Activated naive CD4-positive, alpha-beta T cell treated with anti-CD3 and anti-CD28 coated beads, Interleukin-2, amount 50 U/mL, for 16 hours (primary cell): Measurements from ENCODE around the gene FEM1A.
"Not testable (repeated sequence)": the region's sequence is repeated elsewhere in the genome, so short reads cannot be mapped to it uniquely, and the experiment has no call there.

Experiments
- DNase-seq: peaks from one replicate; pipeline ENCODE4 v3.0.0-alpha.2; 2020

FEM1A gene

DNA sequence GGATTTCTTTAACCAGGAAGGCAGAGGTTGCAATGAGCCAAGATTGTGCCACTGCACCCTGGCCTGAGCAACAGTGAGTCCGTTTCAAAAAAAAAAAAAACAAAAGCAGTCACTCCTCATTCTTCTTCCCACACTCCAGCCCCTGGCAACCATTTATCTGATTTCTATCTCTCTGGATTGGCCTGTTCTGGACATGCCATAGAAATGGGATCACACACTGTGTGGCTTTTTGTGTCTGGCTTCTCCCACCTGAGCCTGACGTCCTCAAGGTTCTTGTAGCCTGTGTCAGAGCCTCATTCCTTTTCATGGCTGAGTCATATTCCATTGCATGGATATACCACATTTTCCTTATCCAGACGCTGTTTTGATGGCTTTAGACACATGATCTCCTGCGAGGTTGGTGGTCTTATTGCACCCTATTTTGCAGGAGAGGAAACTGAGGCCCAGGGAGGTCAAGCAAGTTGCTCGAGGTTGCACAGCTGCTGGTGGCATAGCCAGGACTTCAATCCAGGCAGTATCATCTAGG, 15.8 kb upstream of the FEM1A start:
- DNase-seq: no peak

DNA sequence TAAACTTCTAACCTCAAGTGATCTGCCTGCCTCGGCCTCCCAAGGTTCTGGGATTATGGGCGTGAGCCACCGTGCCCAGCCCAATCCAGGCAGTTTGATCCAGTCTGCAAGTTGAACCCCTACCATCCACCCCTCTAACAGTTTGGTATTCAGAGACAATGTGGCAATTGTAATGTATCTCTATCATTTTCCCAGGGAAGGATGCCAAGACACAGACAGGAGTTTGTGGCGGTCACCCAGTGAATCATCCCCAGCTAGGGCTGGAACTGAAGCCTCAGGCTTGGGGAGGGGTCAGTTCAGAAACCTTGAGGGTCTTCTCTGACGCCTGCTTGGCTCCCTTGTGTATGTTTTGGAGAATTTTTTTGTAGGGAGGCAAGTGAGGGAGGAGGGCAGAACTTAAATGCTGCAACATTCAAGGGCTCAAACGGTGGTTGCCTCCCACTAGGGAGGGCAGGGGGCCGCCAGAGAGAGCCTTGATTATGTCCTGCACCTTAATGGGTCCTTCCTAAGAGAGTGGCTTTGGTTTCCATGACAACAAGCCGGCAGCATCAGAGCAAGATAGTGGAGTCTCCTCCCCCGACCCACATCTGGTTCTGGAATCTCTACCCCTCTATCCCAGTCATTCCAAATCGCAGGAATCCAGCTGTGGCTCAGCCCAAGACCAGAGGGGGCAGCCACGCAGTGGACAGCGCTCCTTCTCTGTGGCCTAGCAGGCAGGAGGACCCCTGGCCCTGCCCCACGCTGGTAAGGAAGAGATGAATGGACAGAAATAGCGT, 14.9 kb upstream of the FEM1A start:
- no peak for DNase-seq

- DNase-seq: not testable (repeated sequence)
Measured at GRCh38 chr19:4778124-4778523, 13.4 kb upstream of the FEM1A start.

GRCh38 chr19:4780860-4781259, 10.7 kb upstream of the FEM1A start:
- DNase-seq: no peak

DNA sequence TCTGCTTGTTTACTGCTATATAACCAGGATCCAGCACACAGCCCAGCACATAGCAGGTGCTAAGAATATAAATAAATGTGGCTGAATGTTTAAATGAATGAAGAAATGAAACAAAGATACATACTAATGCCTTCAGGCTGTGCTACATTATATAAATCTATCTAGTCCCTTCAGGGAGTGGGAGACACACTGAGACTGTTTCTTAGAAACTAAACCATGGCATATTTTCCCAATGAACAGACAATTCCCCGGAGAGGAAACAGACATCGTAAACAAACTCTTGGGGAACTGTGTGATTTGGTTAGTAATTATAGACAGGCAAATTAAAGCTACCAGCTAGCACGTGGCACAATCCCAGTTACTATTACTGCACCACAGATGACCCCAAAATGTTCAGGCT, 9.7 kb upstream of the FEM1A start:
- DNase-seq: no peak

GRCh38 chr19:4786412-4787016, 5.0 kb upstream of the FEM1A start:
- not testable (repeated sequence) for DNase-seq

DNA sequence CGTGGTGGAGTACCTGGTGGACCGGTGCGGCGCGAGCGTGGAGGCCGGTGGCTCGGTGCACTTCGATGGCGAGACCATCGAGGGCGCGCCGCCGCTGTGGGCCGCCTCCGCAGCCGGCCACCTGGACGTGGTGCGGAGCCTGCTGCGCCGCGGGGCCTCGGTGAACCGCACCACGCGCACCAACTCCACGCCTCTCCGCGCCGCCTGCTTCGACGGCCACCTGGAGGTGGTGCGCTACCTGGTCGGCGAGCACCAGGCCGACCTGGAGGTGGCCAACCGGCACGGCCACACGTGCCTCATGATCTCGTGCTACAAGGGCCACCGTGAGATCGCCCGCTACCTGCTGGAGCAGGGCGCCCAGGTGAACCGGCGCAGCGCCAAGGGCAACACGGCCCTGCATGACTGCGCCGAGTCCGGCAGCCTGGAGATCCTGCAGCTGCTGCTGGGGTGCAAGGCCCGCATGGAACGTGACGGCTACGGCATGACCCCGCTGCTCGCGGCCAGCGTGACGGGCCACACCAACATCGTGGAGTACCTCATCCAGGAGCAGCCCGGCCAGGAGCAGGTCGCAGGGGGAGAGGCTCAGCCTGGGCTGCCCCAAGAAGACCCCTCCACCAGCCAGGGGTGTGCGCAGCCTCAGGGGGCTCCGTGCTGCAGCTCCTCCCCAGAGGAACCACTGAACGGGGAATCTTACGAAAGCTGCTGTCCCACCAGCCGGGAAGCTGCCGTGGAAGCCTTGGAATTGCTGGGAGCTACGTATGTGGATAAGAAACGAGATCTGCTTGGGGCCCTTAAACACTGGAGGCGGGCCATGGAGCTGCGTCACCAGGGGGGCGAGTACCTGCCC, 708 bp downstream of the FEM1A start:
- DNase-seq: peak; percentile 29

- DNase-seq: not testable (repeated sequence)
Measured at GRCh38 chr19:4792866-4793195, 1.3 kb downstream of the FEM1A start.

- DNase-seq: not testable (repeated sequence)
Measured at GRCh38 chr19:4793278-4793677, 1.7 kb downstream of the FEM1A start.

DNA sequence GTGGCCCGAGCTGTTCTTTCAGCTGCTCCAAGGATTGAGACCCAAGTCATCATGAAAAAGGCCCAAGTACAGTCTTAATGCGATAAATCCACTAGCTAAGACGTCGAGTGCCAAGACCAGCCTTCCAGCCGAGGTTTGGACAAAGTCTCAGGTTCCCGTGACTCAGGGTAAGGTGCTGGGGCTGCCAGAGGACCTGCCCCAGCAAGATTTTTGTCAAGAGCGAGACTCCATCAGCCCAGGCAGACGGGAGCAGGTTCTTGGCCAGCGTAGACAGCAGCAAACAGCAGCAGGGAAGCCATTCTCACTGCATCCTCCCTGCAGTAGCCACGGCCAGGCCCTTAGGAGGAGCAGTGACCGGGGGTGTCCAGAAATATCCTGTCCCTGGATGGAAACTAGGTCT, 3.4 kb downstream of the FEM1A start:
- no peak for DNase-seq

DNA sequence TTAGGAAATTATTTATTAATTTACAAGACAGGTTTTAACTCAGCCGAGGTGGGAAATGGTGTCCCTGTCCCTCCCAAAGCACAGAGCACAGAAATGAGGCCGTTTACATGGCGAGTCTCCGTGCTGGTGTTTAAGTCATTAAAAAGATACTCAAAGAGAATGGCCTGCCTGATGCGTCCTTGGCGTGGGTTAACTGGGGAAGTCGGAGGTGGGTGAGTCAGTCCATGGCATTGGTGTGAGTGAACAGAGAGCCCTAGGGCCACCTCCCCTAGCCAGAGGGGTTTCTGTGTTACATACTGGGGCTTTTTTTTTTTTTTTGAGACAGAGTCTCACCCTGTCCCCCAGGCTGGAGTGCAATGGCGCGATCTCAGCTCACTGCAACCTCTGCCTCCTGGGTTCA, 3.9 kb downstream of the FEM1A start:
- DNase-seq: no peak

DNA sequence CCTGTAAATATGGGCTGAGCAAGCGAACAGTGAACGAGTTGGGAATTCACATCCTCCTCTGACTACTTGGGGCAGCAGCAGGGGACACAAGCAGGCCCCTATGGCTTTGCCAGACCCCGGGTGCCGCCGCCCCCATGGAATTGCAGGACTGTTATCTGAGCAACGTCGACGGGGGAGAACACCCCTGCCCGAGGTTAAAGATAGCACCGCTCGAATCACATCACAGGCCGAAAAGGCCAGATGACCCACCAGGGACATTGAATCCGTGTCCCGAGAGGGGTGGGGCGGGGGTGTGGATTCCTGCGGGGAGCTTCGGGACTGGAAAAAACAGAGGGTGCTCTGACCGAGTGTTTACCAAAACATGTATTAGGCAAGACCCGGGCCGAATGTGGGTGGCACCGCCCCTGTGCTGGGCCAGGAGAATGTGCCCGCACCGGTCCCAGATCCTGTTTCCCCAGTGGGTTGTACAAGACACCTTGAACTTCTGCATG, 9.1 kb downstream of the FEM1A start:
- no peak for DNase-seq

- no peak for DNase-seq
Measured at GRCh38 chr19:4801085-4801619, 9.6 kb downstream of the FEM1A start.

GRCh38 chr19:4802711-4803110, 11.2 kb downstream of the FEM1A start:
- DNase-seq: no peak

DNA sequence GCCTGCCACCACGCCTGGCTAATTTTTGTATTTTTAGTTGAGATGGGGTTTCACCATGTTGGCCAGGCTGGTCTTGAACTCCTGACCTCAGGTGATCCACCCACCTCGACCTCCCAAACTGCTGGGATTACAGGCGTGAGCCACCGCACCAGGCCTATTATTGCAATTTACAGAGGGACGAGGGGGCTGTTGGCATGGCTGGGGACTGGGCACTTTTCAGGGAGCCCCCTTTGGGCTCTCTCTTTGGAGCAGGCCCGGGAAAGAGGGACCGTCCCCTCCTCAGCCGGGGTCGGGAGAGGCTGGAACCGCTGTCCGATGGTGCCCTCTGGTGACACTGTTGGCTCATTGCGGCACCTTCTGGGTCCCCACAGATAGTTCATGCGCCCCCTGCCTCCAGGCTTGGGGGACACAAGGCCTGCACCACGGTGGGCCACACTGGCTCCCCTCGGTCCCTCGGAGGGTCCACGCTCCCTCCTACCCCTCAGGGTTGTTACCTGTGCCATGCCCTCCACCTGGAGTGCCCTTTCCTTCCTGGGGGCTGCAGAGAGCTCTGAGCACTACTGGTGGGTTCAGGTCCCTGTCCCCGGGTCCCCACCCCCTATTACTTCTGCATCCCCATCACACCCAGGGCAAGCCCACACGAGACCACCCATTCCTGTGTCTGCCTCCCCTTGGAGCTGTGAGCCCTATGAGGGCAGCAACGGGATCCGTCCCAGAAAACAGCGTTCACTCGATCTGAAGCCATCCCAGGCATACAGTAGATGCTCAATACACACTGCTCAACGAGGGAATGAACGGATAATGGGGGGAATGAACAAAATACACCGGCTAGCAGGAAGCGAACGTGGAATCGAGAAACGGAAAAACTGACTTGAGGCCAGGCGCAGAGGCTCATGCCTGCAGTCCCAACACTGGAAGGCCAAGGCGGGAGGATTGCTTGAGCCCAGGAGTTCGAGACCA, 12.5 kb downstream of the FEM1A start:
- peak; percentile 70 for DNase-seq

- not testable (repeated sequence) for DNase-seq
Measured at GRCh38 chr19:4805140-4805539, 13.6 kb downstream of the FEM1A start.

DNA sequence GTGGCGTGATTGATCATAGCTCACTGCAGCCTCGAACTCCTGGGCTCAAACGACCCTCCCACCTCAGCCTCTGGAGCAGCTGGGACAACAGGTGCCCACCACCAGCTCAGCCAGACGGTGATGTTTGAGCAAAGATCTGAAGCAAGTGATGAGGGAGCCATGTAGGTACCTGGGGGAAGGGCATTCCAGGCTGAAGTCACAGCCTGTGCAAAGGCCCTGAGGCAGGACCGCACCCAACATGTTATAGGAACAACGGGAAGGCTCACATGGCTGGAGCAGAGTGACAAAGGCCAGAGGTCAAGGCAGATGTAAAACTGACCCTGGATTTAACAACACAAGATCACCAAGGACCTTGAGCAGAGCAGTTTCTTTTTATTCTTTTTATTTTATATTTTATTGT, 14.8 kb downstream of the FEM1A start:
- DNase-seq: no peak

DNA sequence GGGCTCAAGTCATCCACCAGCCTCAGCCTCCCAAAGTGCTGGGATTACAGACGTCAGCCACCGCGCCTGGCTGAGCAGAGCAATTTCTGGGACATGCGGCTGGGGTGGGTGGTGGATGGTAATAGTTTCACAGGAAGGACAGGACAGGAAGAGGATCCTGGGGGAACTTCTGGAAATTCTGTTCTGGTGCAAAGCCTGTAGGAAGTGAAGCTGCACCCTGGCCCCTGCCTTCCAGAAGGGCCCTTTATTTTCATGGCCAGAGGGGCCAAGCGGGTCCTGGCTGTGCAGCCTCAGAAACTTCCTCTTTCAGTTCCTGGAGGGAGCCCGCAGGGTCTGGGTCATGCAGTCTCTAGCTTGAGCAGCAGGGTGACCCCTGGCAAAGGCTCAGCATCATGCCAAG, 15.7 kb downstream of the FEM1A start:
- DNase-seq: no peak

DNA sequence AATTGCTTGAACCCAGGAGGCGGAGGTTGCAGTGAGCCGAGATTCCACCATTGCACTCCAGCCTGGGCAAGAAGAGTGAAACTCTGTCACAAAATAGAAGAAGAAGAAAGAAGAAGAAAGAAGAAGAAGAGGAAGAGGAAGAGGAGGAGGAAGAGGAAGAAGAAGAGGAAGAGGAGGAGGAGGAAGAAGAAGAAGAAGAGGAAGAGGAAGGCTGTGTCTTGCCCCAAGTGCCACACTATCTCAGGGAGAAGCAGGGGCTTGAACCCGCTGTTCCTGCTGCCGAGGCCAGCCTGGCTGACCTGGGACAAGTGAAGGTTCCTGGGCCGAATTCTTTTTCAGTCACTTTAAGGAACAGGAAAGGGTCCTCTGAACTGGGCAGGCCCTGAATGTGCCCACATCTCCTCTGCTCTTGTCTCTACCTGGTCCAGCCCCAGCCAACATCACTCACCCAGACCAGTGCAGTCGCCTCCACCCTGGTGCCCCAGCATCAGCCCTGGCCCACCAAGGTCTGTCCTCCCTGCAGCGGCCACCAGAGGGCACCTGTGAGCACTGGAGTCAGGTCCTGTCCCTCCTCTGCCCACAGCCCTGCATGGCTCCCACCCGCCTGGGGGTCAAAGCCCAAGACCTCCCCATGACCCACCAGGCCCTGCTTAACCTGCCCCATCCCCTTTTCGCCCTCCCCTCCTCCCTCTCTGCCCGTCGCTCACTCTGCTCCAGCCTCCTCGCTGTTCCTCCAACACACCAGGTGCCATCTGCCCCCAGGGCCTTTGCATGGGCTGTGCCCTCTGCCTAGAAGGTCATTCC, 20.0 kb downstream of the FEM1A start:
- peak; percentile 89 for DNase-seq

- DNase-seq: no peak
Measured at GRCh38 chr19:4814625-4815425, 23.3 kb downstream of the FEM1A start.
